ENCODE results near the gene IMMT.

The IMMT gene

DNA sequence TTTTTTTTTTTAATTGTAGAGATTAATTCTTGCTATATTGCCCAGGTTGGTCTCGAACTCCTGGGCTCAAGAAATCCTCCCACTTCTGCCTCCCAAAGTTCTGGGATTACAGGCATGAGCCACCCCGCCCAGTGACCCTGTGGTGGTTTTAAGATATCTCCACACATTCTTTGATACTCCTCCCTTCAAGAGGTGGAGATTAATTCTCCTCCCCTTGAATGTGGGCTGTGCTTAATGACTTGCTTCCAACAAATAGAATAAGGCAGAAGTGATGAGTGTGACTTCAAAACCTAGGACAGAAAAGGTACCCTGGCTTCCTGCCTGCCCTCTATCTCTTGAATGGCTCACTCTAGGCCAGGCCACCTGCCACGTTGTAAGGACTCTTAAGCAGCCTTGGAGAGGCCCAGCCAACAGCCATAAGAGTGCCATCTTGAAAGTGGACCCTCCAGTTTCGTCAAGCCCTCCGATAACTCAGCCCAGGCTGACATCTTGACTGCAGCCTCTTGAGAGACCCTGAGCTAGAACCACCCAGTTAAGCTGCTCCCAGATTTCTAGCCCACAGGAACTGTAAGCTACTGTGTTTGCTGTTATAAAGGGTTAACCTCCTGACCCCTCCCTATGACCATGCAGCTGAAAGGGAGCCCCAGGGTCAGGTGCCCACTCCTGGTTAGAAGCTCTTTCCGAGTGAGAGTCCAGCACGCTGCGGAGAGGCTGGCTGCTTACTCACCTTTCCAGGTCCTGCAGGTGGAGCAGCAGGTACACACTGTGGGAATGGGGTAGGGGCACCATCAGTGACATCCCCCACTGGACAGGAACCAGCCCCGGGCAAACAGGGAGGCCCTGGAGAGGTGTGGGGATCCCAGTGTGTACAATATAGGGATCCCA, 31.6 kb upstream of the IMMT start:
- DNase-seq (ENCODE audit: low spot score): no peak

GRCh38 chr2:86226070-86226469, 30.8 kb upstream of the IMMT start:
- DNase-seq (ENCODE audit: low spot score): no peak

DNA sequence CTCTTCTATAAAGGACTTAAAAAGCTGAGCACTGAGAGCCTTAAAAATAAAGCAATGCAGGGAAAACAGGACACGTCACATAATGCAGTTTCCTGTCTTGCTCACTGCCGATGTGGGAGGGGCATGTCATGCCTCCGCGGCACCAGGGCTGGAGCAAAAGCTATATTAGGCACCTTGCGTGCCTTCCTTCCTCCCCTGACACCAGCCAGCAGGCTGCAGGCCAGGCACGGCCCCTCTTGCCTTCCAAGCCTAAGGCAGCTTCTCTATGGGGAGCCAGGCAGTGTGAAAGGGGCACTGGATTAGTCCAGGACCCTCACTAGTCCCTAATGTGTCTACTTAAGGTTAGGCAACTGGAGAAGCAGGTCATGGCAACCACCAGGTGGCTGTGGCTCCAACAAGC, 30.3 kb upstream of the IMMT start:
- DNase-seq (ENCODE audit: low spot score): peak; percentile 70

GRCh38 chr2:86224645-86225355, 29.5 kb upstream of the IMMT start:
- DNase-seq (ENCODE audit: low spot score): no peak

- DNase-seq (ENCODE audit: low spot score): no peak
These were observed 28.8 kb upstream of the IMMT start for GRCh38 chr2:86223927-86224560.

DNA sequence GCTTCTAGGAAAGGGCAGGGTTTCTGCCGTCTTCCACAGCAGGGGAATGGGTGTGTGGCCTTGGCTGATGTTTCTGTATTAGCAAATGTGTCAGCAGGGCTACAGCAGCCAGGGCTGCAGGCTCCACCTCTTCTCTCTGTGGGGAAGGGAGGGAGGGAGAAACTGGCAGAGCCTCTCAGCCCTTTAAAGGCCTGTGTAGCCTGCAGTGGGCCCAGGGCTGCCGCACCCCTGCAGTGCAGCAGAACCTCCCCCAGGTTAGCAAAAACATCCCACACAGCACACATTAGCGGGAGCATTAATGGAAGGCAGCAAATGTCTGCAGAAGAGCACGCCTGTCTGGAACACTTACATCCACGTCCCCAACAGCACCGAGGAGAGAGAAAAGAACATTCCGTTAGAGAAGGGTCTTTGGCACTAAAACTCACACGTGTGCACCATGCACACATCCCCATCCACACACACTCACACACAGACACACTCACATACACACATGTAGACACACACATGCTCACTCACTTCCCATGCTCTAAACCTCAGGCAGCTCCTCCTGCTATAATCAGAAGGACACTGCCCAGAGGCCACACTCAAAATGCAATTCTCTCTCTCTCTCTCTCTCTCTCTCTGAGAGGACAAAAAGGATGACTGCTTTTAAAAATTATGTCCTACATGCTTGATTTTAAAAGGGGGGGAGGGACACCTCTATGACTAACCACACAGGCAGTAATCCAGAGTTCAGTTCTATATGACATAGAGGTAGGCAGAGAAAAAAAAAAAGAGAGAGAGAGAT, 28.1 kb upstream of the IMMT start:
- peak; percentile 81 for DNase-seq (ENCODE audit: low spot score)

DNA sequence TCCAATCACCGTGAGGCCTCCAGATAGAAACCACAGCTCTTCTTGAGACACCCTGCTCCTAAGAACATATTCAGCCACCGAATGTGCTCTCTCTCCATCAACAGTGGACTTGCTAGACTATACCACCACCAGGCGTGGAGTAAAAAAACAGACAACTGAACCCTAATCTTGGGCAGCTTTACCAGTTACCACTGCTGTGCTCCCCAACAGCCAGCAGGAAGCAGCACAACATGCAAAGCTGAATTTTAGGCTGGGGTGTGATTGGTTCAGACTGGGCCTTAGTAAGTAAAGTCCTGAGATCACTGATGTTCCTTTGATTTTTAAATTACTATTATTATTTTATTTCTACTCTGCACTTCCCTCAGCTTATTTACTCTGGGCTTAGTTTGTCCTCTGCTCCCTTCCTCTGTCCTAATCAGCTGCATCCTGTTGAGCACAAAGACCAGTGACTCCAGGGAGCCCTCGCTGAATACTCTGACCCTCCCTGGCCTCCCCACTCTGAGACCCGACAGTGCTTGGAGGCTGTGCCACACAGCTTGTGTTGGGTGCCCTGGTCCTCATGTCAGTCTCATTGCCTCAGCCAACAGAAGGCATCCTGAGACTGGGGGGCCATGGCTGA, 25.9 kb upstream of the IMMT start:
- peak; percentile 61 for DNase-seq (ENCODE audit: low spot score)

GRCh38 chr2:86219896-86220295, 24.6 kb upstream of the IMMT start:
- no peak for DNase-seq (ENCODE audit: low spot score)

DNA sequence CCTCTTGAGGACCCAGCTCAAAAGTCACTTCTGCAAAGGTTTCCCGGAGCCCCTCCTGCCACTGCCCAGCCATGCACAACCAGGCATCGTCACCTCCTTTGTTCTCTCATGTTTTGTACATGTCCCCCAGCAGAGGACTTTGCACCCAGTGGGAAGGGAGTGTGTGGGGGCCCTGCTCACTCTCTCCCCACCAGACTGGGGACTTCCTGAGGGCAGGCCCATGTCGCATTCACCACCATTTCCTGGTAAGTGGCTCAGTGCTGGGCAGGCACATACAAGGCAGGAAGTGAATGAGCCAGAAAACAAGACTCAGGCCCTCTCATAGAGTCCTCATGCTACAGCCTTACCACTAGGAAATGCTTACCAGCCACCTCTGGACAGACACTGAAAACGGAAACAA, 22.9 kb upstream of the IMMT start:
- DNase-seq (ENCODE audit: low spot score): no peak

- DNase-seq (ENCODE audit: low spot score): no peak
These were observed 21.6 kb upstream of the IMMT start for GRCh38 chr2:86216575-86217555.

GRCh38 chr2:86214503-86214832, 19.2 kb upstream of the IMMT start:
- DNase-seq (ENCODE audit: low spot score): no peak

DNA sequence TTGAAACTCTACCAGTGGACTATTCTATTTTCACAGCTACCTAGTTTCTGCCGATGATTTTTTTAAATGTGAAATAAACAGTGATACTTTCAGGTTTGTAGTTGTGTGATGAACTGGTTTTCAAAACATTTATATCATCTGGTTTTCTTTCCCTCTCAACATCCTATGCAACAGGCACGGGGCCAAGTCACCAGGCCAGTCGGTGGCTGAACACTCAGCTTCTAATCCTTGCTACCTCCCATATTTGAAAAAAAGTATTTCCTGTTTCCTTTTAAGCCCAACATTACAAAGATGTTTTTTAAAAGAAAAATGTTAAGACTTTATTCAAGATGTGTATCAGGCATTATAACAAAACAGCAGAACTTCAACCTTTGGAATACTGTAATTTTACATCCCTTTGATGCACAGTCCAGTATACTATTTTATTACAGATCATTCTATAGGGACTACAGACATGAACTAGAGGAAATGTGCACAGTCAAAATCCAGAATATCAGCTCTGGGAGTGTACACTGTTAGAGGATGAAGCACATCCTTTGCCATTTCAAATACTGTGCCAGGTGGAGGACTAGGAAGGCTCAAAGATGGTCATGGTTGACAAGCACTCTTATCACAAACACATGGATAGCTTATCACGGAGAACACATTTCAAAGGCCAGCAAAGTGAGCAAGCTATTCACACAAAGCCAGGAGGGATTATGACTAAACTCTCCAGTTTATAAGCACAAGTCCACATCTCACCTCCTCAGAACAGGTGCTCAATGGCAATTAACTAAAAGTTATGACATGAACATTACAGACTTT, 18.6 kb upstream of the IMMT start:
- no peak for DNase-seq (ENCODE audit: low spot score)

DNA sequence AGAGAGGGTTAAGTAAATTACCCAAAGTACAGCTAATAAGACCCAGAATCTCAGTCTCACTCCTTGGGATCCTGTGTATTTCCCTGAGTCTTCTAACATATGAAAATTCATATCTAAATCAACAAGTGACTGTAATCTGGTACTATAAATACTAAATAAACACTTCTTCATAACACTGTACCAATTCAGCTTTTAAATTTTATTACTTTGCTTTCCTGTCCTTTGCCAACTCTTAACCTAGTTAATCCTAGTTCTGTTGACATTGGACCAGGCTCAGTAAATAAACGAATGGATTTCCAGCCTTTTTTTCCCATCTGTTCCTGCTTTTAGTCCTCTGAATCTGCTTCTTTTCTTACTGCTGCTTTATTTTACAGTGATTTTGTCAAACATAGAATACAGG, 17.8 kb upstream of the IMMT start:
- DNase-seq (ENCODE audit: low spot score): no peak

- no peak for DNase-seq (ENCODE audit: low spot score)
These were observed 16.5 kb upstream of the IMMT start for GRCh38 chr2:86211796-86212188.

DNA sequence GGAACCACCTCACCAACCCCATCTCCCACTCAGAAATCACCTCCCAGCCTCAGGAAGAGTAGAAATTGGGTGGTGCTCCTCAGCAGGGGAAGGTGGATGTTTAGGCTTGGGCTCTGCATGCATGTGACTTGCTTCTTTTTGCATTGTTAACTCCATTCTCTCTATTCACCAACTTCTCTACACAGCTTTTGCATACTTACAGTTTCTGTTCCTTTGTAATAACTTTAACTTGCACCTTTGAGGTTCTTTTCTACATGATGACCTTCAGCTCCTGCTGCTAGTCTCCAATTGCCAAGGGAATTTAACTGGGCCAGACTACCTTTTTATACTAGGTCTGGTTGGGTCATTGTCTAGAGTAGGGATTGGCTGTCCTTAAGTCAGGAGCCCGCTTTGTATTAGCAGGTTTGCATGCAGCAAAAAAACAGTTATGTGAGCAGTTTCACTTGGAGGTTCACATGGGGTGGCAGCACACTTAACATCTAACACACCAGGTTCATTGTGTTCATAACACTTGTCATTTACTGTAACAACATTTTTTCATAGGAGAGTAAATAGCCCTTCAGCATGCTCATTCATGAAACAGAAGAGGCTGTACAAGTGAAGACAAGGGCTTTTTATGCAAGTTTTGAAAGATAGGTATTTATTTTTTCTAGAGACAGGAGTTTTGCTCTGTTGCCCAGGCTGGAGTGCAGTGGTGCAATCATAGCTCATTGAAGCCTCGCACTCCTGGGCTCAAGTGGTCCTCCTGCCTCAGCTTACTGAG, 16.0 kb upstream of the IMMT start:
- no peak for DNase-seq (ENCODE audit: low spot score)

GRCh38 chr2:86204458-86204857, 9.2 kb upstream of the IMMT start:
- DNase-seq (ENCODE audit: low spot score): no peak

- DNase-seq (ENCODE audit: low spot score): no peak
These were observed 8.4 kb upstream of the IMMT start for GRCh38 chr2:86203614-86204013.

DNA sequence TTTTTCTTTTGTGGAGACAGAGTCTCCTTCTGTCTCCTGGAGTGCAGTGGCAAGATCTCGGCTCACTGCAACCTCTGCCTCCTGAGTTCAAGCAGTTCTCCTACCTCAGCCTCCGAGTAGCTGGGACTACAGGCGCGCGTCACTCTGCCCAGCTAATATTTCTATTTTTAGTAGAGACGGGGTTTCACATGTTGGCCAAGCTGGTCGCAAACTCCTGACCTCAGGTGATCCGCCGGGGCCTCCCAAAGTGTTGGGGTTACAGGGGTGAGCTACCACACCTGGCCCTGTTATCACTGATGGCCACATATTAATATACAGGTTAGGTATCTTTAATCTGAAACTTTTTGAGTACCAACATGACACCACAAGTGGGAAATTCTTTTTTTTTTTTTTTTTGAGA, 7.4 kb upstream of the IMMT start:
- DNase-seq (ENCODE audit: low spot score): no peak

GRCh38 chr2:86202336-86202692, 7.1 kb upstream of the IMMT start:
- DNase-seq (ENCODE audit: low spot score): no peak
